Islet of Langerhans (tissue), 1 donor: ENCODE results near the gene DLK2.
"Not testable (repeated sequence)": the region's sequence is repeated elsewhere in the genome, so short reads cannot be mapped to it uniquely, and the experiment has no call there.

Experiments
- FAIRE-seq: peaks from one replicate; lab custom pipeline; 2011; peaks lifted over from hg19 to GRCh38; lab: Jason Lieb, UNC

The DLK2 gene

DNA sequence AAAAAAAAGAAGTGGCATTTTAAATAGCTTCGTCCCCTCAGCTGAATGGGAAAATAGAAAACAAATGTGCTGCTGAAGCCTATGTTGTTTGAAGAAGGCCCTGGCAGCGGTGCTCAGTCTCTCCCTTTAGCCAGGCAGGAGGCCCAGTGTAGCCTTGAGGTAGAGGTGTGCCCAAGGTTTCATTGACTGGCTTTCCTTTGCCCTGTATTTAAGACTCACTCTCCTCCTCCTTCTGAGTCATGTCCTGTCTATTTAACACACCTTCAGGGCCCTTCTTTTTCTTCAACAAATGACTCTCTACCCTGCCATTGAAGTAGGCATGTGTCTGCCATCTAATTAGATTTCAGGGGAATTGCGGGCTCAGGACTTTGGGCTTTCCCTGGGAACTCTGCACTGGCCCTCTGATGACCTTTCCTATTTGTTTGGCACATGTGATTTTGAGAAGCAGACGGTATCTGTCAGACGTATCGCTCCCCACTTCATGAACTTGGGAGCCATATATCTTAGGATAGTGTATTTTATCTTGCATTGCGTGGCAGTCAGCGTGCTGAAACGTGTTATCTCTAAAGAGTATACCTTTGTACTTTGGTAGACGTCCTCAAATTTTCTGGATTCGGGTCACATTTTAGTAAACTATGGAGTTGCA lies 26.4 kb upstream of the DLK2 start:
- no peak for FAIRE-seq

DNA sequence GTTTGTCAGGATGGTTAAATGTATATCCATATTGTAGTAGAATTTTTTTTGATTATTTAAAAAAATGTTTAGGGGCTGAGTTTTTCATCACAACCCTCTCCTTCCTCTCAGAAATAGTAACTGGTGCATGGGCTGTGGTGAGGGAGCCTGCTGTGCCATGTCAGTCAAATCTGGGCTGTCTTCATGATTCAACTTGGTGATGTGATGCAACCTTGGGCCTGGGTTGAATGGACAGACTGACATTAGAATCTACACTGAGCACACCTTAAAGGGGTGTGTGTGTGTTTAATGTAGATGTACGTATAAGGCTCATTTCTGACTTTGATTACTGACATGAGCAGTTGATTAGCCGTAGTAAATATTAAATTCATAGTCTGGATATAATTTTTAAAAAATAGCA lies 25.7 kb upstream of the DLK2 start:
- no peak for FAIRE-seq

DNA sequence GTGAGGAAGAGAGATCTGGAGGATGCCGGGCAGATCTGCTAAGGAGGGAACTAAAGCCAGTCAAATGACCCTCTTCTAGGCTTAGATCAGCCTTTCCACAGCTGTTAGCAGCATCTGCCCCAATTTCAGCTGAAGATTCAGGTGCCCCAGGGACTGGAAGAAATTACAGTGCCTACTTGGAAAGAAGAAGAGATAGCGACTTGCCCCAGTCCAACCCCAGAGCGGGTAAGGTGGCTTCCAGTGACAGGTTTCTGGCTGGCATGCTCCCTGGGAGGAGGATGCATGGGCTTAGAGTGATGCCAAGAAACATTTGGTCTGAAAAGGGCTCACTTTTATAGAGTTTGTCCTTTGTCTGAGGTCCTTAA lies 22.6 kb upstream of the DLK2 start:
- FAIRE-seq, result no peak

DNA sequence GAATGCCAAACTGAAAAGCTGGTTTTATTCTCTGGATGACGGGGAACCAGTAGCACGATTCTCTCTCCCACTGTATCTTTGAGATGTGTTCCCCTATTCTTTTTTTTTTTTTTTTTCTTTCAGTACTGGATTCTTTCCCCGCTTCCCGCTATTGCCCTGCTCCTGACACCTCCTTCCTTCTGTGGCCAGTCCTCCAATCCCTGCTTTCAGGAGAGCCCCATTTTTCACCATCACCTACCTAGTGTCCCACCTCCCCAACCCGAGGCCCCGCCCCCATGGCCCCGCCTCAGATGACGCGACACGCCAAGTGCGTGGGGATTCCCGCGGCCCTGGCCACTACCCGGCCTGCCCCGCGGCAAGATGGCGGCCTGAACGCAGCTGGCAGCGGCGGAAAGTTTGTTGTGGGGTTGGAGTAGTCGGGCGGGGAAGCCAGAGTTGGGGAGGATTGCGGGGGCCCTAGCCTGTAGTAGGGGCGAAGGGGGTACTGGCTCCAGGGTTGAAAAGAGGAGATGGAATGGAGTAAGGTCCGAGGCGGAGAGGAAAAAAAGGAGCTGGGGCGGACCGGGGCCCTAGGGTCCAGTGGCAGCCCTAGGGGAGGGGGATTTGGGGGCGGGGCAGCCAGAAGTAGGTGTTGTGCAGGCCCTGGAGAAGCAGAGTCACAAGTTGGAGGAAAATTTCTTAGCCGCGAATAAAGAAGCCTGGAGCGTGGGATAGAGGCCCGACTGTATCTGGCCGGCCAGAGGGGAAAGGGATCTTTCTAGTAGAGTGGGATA lies 22.1 kb upstream of the DLK2 start, which contains the start of gene TJAP1:
Gene TJAP1, plus strand, starts transcription at position 336 of the 773 bp plus-strand sequence. CDS start 21,432 bp downstream, outside the sequence.
- FAIRE-seq, result no peak

DNA sequence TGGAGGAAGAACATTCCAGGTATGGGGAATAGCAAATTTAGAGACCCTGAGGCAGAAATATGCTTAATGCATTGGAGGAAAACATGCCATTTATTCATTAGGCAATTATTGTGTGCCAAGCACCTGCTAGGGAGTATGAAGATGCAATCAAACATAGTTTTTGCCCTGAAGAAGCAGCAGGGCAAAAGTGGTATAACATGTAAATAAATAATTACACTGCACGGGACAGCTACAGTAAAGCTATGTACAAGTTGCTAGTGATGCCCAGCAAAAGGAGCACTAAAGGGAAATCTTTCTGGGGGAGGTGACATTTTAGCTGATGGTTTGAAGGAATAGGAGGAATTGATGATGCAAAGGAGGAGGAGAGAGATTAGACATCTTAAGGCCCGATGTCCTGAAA lies 21.4 kb upstream of the DLK2 start:
- FAIRE-seq, result no peak

DNA sequence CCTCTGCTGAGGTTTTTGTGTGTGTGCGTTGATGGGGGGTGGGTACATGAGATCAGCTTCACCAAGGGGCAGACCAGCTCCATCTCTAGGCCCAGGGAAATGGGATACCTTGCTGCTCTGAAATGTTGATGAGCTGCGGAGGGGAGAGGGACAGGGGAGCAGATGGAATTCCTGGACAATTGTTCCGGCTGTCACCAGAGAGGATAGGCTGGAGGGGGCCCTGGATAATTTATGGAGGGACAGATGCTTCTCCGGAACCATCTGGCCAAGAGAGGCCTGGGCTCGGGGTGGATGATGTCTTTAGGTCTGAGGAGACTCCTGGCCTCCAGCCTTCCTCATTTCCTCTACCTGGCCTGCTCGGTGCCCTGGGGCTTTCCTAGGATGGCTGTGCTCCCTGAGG lies 20.2 kb upstream of the DLK2 start:
- no peak for FAIRE-seq

DNA sequence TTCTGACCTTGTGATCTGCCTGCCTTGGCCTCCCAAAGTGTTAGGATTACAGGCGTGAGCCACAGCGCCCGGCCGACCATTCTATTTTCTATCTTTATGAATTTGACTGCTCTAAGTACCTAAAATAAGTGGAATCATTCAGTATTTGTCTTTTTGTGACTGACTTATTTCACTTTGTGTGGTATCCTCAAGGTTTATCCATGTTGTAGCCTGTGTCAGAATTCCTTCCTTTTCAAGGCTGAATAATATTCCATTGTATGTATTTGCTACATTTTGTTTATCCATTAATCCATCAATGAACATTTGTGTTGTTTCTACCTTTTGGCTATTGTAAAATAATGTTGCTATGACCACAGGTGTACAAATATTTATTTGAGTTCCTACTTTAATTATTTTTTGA lies 17.2 kb upstream of the DLK2 start:
- no peak for FAIRE-seq

DNA sequence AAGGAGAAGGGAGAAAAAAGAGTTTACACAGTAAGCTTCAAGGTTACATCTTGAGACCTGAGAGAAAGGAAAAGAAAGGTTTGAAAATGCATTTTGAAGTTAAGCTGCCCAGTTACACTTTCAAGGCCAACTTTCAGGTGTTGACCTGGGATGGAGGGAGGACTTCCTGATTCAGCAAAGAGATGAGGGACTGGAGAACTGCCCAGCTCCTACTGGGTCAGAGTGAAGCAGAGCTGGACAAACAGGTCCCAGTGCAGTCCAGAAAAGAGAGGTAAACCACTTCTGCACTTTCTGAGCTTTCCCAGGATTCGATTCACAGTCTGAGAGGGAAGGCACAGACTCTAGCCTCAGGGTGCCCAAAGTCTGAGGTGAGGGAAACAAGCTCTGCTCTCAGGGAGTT lies 16.1 kb upstream of the DLK2 start:
- FAIRE-seq, result no peak

DNA sequence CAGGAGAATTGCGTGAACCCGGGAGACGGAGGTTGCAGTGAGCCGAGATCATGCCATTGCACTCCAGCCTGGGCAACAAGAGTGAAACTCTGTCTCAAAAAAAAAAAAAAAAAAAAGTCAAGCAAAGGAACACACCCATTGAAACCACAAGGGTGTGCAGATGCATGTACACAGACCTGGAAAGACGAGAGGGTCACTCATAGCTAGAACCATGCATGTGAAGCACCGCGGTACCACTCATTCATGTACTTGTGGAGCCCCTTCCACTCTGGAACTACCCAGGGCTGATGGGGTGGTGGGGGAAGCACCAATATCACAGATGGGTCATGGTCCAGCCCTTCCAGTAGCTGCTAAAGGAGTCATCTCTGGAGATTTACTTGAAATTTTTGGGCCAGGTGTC lies 14.6 kb upstream of the DLK2 start:
- no peak for FAIRE-seq

DNA sequence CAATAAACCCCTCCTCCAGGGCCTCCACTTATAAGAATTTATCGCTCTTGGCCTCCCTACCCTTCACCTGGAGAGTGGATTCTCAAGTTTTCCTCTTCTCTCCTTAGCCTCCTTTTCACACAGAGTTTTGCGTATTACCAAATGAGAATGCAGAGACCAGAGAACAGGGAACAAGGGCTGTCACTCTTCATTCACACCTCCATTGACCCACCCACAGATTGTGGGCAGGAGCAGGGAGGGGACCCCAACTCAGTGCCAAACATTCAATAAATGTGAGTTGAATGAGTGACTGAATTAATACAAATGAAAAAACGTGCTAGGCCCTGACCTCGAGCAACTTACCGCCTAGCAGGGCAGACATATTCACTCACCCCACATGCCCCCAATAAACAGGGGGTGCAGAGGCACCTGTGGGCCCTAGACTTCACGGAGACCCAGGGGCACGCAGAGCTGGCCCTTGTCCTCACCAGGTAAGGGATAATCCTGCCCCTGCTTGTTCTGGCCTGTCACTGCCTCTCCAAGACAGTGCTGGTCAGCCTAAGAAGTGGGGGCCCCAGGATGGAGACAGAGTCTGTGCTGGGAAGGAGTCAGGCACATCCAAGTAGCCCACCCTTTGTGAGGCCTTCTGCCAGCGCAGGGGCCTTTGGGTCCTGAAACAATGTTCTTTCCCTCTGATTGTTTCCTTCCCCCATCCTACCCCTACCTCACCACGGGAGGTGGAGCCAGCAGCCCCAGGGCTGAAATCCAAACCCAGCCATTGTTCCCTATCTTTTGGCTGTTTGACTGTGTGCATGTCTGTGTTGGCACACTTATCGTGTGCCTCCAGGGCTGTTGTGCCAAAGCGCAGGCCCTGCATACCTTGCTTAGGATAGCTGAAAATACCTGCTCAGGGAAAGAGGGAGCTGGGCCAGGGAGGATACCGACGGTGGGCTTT lies 13.7 kb upstream of the DLK2 start:
- FAIRE-seq, result no peak

DNA sequence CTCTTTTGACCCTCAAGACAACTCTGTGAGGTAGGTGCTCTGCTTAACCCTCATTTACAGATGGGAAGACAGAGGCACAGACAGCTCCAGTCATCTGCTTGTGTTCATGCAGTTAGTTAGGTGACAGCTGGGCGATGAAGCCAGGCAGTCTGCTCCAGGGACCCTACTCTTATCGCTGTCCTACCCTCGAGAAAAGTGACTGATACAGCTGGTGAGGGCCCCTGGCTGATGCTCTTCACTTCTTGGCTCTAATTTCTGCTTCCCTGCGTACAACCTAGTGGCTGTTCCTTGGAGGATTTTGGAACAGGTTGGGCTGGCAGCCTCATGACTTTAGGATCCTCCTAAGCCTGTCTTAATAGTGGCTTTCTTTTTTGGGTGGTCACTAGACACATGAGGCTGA lies 12.9 kb upstream of the DLK2 start:
- FAIRE-seq, result no peak

DNA sequence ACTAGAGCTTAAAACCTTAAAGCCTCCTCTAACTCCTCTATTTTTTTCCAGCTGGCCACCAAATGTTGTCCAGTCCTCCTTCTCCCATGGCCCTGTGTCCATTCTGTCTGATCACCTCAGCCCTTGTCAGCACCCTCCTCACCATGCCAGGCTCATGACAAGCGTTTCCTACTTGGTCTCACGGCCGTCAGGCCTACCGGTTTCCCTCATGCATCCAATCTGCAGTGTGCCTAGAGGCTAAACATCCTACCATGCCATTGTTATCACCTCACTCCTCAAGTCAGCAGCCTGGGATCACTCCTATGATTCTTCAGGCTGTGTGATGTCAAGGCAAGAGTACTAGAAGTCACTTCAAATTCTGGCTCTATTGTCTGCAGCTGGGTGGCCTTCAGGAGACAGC lies 12.4 kb upstream of the DLK2 start:
- FAIRE-seq, result no peak

DNA sequence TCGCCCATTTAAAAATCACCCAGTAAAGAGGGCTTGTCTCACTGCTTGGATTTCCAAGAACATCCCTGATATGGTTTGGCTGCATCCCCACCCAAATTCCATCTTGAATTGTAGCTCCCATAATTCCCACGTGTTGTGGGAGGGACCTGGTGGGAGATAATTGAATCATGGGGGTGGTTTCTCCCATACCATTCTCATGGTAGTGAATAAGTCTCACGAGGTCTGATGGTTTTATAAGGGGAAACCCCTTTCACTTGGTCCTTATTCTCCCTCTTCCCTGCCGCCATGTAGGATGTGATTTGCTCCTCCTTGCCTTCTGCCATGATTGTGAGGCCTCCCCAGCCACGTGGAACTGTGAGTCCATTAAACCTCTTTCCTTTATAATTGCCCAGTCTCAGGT lies 11.9 kb upstream of the DLK2 start:
- not testable (repeated sequence) for FAIRE-seq

DNA sequence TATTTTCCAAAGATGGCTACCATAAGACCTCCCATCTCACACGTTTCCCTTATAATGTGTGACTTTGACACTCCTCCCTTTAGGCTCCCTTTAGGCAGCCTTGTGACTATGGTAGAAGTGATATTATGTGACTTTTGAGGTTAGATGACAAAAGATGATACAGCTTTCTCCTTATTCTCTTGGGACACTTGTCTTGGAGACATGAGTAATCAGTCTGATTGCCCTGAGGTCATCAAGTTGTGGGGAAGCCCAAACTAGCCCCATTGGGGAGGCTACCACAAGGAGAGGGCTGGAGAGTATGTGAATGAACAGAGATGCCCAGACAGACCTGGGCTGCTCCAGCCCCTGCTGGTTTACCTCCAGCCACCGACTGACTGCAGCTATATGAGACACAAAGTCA lies 10.6 kb upstream of the DLK2 start:
- no peak for FAIRE-seq

DNA sequence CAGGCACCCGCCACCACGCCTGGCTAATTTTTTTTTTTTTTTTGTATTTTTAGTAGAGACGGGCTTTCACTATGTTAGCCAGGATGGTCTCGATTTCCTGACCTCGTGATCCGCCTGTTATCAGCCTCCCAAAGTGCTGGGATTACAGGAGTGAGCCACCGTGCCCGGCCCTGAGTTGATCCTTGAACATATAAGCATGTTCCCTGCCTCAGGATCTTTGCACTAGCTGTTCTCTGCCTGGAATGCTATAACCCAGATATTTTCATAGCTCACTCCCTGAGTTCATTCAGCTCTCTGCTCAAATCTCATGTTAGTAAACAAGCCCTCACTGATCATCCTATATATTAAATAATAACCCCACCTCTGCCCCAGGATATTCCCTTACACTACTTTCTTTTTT lies 9.0 kb upstream of the DLK2 start:
- FAIRE-seq, result no peak

DNA sequence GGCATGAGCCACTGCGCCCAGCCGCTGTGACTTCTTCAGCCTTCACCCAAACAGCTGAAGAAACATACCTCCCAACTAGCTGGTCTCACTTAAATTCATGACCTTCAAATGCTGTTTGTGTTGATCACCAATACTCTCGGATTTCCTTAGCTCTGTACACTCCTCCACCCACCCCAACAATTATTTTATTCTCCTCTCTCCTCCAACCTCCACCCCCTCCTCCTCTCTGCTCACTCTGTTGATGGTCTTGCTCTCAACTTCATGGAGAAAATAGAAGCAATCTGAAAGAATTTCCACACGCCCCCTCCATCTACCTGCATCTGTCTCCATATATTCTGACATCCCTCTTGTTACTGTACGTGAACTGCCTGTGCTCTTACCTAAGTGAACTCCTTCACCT lies 6.6 kb upstream of the DLK2 start:
- no peak for FAIRE-seq

DNA sequence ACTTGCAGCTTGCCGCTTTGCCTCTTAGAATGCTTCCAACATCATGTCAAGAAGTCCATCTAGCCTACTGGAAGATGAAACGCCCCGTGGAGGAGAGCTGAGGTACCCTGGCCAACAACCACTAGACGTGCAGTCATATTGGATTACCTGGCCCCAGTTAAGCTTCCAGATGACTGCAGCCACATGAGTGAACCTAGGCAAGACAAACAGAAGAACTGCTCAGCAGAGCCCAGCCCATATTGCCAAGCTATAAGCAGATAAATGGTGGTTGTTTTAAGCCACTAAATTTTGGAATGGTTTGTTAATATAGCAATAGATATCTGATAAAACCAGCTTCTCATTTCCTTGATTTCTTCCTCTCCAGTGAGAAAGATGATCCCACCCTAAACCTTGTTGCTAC lies 4.7 kb upstream of the DLK2 start:
- no peak for FAIRE-seq

DNA sequence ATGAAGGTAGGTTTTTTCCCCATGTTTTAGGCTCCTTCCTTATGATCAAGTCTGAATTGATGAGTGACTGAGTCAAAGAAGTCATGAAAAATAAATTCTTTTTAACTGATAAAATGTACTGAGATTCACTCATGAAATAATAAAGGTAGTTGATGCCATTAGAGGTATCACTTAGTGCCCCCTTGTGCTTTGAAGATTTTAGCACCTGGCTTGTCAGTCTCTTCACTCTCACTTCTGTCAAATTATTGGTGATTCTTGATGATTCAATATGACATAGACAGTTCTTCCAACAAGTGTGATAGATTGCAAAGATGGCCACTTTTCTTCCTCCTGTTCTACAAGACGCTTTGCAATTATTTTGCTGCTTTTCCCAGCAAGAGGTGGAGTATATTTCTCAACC lies 4.2 kb upstream of the DLK2 start:
- no peak for FAIRE-seq

DNA sequence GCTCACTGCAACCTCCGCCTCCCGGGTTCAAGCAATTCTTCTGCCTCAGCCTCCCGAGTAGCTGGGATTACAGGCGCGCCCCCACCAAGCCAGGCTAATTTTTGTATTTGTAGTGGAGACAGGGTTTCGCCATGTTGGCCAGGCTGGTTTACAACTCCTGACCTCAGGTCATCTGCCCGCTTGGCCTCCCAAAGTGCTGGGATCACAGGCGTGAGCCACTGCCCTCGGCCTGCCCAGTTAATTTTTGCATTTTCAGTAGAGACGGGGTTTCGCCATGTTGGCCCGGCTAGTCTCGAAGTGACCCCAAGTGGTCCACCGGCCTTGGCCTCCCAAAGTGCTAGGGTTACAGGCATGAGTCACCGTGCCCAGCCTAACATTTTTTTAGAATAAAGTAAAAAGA lies 2.8 kb upstream of the DLK2 start:
- FAIRE-seq, result not testable (repeated sequence)

DNA sequence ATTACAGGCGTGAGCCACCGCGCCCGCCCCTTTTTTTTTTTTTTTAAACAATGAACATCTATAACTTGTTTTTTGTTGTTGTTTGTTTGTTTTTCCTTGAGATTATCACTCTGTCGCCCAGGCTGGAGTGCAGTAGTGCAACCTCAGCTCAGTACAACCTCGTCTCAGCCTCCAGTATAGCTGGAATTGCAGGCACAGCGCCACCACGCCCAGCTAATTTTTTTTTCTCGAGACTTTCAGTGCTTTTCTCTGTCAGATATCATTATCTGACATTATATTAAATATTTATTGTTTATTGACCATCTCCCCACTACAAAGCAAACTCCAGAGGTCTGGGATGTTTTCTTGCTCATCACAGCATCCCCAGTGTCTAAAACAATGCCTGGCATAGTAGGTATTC lies 2.3 kb upstream of the DLK2 start:
- FAIRE-seq, result no peak

DNA sequence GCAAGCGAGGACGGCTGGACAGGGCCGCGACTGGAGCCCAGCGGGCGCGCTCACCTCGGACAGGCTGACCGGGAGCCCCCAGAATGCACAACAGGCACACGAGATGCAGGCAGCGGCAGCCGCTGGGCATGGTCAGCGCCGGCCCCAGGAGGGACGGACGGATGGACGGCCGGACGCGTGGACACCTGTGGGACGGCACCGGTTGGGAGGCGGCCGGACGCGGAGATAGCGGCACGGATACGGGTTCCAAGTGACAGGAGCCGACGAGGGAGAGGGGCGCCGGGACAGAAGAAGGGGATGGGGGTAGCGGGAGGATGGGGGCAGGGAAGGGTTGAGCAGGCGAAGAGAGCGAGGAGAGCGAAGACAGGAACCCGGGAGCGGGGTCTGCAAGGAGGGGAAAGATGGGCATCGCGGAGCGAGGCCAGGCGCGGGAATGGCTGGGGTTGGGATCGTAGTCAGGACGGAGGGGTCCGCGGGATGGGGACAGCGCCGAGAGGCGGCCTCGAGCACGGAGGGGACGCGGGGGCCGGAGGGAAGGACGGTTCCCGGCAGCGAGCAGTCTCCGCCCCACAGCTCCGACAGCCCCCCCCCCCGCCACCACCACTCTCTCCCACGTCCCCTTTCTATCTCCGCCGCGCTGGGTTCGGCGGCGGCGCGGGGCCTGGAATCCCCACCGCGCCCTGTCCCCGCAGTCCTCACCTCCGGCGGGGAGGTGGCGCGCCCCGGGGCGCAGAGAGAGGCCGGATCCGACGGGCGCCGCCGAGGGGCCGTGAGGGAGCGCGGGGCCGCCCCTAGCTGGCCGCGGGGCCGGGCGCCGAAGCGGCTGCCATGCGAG lies 435 bp downstream of the DLK2 start:
- no peak for FAIRE-seq

DNA sequence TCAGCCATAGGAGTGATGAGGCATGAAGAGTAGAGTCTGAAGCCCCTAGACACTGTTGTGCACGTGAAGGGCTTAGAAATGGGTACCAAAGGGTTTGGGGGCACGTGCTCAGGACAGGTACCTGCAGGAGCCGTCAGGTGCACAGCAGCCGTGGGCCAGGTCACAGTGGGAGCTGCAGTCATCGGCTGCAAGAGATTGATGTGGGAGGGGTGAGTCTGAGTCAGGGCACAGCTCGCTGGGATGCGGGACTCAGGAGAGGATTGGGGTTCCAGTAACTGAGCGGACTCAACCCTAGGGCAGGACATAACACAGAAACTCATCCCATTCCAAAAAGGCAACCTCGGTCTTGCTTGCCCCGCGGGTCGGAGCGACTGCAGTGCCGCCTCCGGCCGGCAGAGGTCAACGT lies 1.1 kb downstream of the DLK2 start:
- no peak for FAIRE-seq
